GM21528 (cell line): ENCODE measurements around the gene SNHG17.
"Not testable (repeated sequence)": the region's sequence is repeated elsewhere in the genome, so short reads cannot be mapped to it uniquely, and the experiment has no call there.

Experiments
- ATAC-seq: cut with Tn5 transposase; IDR thresholded peaks from one replicate; pipeline ENCODE4 v1.9.1; 2021; ENCODE audit warnings: mild to moderate bottlenecking, moderate library complexity; ENCODE audit not compliant: unreplicated experiment, low FRiP score

The SNHG17 gene

GRCh38 chr20:38434770-38435554, at the start of gene SNHG17:
TSS of gene SNHG17 (minus strand) at chr20:38435328.
- peak; percentile 52 for ATAC-seq

GRCh38 chr20:38479596-38479995, 44.5 kb upstream of the SNHG17 start:
- ATAC-seq: no peak

DNA sequence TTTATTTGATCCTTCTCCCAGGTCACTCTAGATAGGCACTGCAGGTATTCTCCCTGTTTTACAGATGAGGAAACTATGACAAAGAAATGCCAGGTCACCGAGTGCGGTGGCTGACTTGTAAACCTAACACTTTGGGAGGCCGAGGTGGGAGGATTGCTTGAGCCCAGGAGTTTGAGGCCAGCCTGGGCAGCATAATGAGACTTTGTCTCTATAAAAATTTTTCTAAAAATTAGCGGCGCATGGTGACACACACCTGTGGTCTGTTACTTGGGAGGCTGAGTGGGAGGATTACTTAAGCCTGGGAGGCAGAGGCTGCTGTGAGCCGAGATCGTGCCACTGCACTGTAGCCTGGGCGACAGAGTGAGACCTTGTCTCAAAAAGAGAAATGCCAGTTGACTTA, 42.6 kb upstream of the SNHG17 start:
- no peak for ATAC-seq

DNA sequence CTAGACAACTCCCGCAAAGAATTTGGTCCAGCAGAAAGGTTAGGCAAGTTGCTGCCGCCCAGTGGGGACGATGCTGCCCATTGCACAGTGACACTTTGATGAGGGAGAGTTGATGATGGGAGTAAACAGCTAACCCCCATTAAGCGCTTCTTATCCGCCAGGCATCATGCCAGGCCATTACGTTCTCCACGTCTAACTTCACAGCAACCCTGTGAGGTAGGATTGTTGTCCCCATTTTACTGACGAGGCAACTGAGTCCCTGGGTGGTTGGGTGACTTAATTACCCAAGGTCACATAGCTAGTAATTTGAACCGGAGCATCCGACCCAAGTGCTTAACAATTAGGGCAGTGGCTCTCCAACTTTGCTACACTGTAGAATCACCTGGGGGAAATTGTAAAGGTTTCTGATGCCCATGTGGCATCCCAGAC, 38.3 kb upstream of the SNHG17 start:
- peak; percentile 15 for ATAC-seq

GRCh38 chr20:38472513-38473366, 37.6 kb upstream of the SNHG17 start, which contains the start of gene RALGAPB:
TSS of gene RALGAPB (plus strand) at chr20:38472843. CDS start at chr20:38488433, 15,590 bp downstream.
- ATAC-seq: peak; percentile 93

GRCh38 chr20:38471987-38472512, 36.9 kb upstream of the SNHG17 start:
- ATAC-seq: no peak

- no peak for ATAC-seq
Observed at GRCh38 chr20:38471245-38471644, 36.1 kb upstream of the SNHG17 start.

DNA sequence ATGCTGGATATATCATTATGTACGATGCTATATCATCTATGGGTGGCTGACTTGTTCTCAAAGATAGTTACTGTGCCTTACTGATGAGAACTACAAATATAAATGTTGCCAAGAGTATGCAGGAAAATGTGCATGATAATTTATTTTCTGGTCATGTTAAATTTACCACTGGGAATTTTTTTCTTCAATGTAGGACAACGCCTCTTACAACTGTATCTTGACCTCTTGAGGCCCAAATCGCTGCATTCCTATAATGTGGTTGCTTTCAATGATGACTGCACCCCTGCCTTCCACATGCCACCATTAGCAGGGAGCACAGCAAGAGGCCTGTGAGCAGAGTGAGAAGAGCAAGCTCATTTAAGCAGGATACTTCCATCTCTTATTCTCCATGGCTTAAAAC, 31.9 kb upstream of the SNHG17 start:
- ATAC-seq: no peak

DNA sequence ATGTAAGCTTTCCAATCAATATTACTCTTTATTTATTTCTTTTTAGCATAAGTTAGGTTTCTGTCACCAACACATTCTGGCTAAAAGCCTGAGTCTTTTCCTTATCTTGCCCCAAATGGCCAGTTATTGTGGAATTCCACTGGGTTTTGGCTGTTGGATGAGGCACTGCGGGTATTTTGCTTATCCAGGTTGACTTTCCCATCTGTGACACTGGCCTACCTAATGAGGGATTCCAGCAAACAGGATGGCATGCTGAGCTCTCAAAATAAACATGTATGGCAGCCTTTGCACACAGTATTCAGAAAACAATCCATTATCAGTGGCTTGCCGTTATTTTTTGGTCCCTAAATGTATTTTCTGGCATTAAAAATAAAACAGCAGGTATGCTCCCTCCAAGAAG, 31.0 kb upstream of the SNHG17 start:
- ATAC-seq: no peak

DNA sequence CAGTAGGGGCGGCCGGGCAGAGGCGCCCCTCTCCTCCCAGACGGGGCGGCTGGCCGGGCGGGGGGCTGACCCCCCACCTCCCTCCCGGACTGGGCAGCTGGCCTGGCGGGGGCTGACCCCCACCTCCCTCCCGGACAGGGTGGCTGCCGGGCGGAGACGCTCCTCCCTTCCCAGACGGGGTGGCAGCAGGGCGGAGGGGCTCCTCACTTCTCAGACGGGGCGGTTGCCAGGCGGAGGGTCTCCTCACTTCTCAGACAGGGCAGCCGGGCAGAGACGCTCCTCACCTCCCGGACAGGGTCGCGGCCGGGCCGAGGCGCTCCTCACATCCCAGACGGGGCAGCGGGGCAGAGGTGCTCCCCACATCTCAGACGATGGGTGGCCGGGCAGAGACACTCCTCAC, 26.4 kb upstream of the SNHG17 start:
- ATAC-seq: not testable (repeated sequence)

- not testable (repeated sequence) for ATAC-seq
Observed at GRCh38 chr20:38461167-38461566, 26.0 kb upstream of the SNHG17 start.

- ATAC-seq: not testable (repeated sequence)
Observed at GRCh38 chr20:38460631-38461030, 25.5 kb upstream of the SNHG17 start.

DNA sequence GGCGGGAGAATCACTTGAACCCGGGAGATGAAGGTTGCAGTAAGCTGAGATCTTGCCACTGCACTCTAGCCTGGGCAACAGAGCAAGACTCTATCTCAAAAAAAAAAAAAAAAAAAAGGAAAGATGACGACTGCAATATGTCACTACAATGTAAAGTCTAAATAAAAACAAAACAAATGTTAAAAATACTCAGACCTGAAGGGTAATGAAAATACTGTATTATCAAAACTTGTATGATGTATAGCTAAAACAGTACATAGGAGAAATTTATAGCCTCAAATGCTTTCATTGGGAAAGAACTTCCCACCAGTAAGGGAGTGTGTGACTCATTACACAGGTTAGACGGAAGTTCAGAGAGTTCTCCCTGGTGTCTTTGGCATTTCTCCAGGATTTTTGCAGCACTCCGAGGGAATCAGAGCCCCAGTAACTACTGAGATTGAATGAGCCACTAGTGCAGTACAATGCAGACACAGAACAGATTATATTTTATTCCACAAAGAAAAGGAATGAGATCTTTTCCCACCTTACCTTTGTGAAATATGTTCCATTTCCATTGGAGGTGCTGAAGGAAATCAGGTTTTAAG, 25.0 kb upstream of the SNHG17 start:
- no peak for ATAC-seq

- no peak for ATAC-seq
Observed at GRCh38 chr20:38458314-38458713, 23.2 kb upstream of the SNHG17 start.

DNA sequence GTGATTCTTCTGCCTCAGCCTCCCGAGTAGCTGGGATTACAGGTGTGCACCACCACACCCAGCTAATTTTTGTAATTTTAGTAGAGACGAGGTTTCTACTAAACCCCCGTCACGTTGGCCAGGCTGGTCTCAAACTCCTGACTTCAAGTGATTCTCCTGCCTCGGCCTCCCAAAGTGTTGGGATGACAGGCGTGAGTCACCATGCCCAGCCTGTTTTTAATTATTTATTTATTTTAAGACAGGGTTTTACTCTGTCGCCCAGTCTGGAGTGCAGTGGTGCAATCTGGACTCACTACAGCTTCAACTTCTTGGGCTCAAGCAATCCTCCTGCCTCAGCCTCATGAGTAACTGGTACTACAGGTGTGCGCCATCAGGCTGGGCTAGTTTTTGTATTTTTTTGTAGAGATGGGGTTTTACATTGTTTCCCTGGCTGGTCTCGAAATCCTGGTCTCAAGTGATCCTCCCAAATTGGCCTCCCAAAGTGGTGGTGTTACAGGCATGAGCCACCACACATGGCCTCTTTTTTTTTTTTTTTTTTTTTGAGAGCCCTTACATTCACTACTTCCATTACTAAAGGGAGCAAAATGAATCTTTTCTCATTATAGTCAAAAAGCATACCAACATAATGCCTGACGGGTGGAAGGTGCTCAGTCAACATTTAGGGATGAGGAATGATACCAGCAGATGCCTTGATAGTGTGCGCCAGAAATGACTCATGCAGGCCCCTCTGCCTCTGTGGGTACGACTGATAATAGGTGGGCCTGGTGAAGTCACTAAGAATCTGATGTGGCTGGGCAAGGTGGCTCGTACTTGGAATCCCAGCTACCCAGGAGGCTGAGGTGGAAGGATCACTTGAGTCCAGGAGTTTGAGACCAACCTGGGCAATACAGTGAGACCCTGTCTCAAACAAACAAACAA, 19.7 kb upstream of the SNHG17 start:
- ATAC-seq: no peak

DNA sequence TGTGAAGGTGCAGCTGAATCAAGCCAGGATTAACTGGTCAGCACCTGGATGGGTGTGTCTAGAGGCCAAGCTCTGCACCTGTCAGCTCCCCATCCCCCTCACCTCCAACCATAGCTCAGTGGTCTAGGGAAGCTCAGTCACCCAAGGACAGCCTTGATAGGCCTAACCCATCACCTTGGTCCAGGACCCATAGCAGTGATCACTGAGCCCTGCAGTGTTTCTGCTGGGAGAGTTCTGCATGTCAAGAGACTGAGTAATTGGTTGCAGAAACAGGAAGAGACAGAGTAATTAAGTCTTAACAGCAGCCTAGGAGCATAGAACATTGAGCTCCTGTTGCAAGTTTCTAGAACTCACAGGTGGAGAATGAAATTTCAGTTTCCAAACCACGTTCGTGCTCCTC, 18.8 kb upstream of the SNHG17 start:
- ATAC-seq: peak; percentile 56

DNA sequence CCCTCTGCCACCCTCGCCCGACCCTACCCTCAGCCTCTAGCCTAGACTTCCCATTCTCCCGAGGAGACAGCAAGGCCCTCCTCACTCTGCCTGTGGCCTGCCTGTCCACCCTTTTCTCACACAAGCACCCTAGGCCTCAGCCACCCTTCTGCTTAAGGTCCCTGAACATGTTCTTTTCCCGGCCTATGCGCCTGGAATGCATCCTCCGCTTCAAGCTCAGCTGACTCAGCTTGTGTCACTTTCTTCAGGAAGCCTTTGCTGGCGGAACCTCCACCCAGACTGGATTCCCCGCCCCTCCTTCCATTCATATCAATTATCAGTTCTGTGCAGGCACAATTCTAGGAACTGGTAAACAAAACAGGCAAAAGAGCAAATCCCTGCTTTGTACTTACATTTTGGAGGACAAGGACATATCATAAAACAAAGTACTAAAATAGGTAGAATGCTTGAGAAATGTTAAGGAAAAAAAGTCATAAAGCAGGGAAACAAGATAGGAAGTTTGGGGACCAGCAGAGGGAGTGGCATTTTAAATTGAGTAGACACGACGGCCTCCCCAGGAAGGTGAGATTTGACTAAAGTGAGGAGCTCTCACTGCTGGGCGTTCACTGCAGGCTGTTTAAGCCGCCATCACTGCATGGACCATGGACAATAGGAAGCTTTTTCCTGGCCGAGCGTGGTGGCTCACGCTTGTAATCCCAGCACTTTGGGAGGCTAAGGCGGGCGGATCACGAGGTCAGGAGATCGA, 17.9 kb upstream of the SNHG17 start:
- no peak for ATAC-seq

DNA sequence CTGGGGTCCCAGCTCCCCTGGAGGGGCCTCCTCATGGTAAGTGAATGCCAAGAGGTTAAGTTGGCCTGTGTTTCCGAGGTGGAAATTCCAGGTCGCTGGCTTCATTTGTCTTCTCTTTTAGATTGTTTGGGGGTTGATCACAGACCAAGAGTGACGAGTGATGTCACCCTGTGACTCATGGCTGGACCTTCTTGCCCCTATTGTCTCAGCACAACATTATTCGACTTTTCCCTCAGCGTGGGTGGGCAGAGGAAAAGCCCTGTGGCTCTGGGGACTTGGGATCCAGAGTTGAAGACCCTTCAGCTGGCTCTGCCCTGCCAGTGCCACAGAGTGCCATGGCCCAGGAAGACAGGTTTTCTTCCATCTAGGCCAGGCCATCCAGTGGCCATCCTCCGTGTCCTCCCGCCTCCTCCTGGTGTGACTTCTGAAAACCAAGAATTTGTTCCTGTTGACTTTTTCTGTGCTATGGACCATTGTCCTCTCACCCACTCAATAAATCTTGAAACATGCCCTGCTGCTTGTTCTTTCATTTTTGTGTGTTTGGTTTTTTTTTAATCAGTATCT, 15.4 kb upstream of the SNHG17 start:
- no peak for ATAC-seq

DNA sequence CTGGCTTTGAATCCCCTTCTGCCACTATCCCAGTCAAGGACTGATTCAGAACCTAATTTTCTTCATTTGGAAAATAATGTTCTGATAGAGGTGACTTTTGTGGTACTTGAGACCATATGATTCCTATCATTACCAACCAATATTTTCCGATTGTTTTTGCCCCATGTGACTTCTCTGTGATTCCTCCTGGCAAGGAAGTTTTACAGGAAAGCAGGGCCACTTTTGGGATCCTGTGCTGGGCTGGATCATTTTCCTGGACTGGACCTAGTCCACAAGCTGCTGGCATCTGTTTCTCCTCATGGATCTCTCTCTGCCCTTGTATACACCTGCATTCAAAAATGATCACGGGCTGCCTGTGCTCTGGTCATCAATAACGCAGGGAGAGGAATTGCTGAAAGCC, 13.9 kb upstream of the SNHG17 start:
- ATAC-seq: no peak
